GM12891 (cell line): ENCODE results near the gene SLCO3A1.

Experiments
- DNase-seq: peaks from one replicate; pipeline ENCODE4 v3.0.0; 2011; ENCODE audit warnings: low spot score; ENCODE audit not compliant: insufficient read length
- FAIRE-seq: peaks from 2 replicates; lab custom pipeline; 2011; peaks lifted over from hg19 to GRCh38; lab: Jason Lieb, UNC
- PAX5 ChIP-seq: IDR thresholded peaks from 2 replicates; pipeline ENCODE4 v1.6.1; 2011; ENCODE audit warnings: low read length, moderate library complexity, mild to moderate bottlenecking; ENCODE audit not compliant: insufficient read depth, severe bottlenecking
- POLR2A ChIP-seq: IDR thresholded peaks from 2 replicates; pipeline ENCODE4 v1.6.1; 2011; ENCODE audit warnings: low read depth, low read length, control low read depth
- POLR2AphosphoS5 ChIP-seq: IDR thresholded peaks from 2 replicates; pipeline ENCODE4 v1.6.1; 2011; ENCODE audit warnings: low read depth, low read length, control low read depth
- POU2F2 ChIP-seq: IDR thresholded peaks from 2 replicates; pipeline ENCODE4 v1.6.1; 2011; ENCODE audit warnings: low read depth, mild to moderate bottlenecking, control low read depth, low read length, moderate library complexity
- SPI1 ChIP-seq: IDR thresholded peaks from 2 replicates; pipeline ENCODE4 v1.6.1; 2011; ENCODE audit warnings: low read depth, low read length, control low read depth
- TAF1 ChIP-seq: IDR thresholded peaks from 2 replicates; pipeline ENCODE4 v1.6.1; 2011; ENCODE audit warnings: low read depth, low read length, control low read depth

The SLCO3A1 gene

DNA sequence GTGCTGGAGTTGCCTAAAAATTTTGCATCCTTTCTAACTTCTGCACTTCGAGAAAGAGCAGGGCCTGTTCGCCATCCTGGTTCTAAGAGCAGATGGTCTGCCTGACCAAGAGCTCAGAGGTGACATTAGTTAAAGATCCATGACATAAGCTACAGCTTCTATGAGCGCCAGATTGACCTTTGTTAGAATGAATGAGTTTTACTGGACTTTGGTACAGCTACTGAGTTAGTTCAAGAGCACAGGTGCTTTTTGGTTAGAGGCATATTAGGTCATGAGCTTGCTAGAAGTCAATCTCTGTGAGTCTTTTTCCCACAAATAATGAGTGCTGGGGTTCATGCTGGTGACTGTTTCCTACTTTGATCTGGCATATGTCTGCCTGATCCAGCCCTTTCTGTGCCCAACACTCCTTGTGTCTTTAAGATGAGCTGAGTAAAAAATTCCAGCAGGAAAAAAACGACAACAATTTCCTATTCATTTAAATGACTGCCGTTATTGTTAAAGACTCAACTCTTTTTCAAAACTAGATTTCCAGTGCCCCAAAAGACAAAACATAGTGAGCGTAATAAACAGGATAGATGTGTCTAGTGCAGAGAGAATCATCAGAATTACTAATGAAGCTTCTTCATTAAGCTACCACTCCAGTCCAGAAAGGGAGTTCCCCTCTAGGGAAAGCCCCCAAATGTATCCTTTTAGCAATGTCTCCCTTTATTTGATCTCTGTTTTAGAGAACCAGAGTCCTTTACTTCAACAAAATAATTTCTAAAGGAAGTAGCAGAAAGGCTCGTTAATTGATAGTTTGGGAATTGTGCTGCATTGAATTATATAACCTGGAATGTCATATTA lies 152.9 kb downstream of the SLCO3A1 start:
- DNase-seq (no peak), FAIRE-seq (no peak)
- TF ChIP-seq PAX5 (no peak), POU2F2 (no peak), TAF1 (no peak), POLR2A (no peak), SPI1 (no peak), POLR2AphosphoS5 (no peak)

DNA sequence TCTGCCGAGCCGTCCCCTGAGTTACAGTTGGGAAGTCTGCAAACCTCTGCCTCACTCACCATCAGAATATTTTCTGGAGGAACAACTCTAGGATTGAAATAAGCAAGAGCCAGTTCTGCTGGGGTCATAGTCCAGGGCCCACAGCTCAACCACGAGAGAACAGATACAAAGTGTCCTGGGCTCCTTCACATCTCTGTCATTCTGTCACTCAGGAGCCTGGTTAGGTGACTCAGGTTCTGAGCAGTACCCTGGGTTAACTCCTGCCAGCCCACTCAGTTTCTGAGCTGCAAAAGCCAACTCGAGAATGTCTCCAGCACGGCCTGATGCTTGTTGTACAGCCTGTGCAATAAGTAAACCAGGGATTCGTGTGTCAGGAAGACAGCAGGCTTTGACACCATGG lies 155.7 kb downstream of the SLCO3A1 start:
- TF ChIP-seq PAX5 = no peak
- TF ChIP-seq POU2F2 = no peak
- no peak for TF ChIP-seq SPI1
- TF ChIP-seq TAF1 = no peak
- TF ChIP-seq POLR2AphosphoS5 = no peak
- TF ChIP-seq POLR2A = no peak

DNA sequence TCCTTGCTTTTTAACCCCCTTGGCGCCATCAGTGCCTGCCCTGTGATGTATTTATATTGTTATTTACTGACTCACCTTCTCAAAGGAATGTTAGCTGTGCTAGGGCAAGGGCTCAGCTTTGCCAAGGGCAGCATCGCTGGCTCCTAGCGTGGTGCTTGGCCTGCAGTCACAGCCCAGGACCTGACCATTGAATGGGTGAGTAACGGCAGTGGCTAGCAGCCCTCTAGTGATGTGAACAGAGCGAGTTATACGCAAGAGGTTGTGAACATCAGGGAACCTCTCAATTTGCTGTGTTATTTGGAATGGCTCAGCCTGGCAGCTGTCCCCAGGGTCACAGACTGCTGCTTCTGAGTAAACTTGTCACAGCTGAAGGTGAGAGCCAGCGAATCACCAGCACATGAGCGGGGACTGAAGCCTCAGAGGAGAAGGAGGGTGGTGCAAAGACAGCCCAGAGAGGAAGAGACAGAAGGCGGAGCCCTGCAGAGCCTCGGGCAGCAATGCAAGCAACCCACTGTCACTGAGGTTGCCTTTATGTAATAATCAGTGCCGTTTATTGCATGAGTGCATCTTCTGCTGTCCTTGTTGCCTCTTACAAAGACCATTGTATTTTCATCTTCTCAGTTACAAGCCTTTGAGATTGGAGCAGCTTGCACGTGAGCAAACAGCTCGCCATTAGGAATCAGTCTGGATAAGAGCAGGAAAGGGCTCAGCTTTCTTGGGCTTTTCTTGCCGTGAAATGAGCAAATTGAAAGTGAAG lies 158.3 kb downstream of the SLCO3A1 start:
- TF ChIP-seq SPI1 (no peak), POU2F2 (no peak), POLR2AphosphoS5 (no peak), POLR2A (no peak), PAX5 (no peak), TAF1 (no peak)
- no peak for DNase-seq
- no peak for FAIRE-seq

More for the DNA sequence above, 155.7 kb downstream of the SLCO3A1 start:
- DNase-seq (no peak), FAIRE-seq (no peak)

DNA sequence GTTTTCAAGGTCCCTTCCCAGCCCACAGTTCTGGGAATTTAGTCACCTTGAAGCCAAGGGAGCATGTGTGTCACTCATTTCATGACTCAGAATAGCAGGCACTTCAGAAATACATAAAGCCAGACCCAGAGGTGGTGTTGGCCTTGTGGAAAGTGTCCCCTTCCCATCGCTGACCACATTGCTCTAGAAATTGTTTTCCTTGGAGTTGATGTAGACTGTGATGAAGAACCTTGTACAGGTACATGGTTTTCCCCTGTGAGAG lies 158.8 kb downstream of the SLCO3A1 start:
- no peak for TF ChIP-seq SPI1
- TF ChIP-seq POLR2AphosphoS5 = no peak
- TF ChIP-seq POU2F2 = no peak
- TF ChIP-seq TAF1 = no peak
- TF ChIP-seq PAX5 = no peak
- no peak for TF ChIP-seq POLR2A
- no peak for FAIRE-seq
- no peak for DNase-seq

DNA sequence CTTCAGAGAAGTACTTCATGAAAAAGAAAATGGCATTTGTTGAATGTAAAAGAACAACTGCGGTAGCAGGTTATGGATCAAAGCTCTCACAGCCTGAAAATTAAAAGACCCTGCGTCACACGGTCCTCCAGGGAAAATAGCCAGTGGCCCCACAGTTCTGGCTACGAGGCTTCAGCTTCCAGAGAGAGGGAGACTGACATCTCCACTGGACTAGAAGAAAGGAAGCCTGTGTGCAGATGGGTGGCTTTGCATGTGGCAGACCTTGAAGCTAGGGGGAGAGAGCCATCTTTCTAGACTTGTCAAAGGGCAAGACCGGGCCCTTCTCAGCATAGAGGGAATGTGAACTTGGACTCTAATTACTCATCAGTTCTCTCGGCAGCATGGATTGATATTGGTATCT lies 159.4 kb downstream of the SLCO3A1 start:
- DNase-seq (no peak), FAIRE-seq (no peak)
- TF ChIP-seq POLR2A = no peak
- no peak for TF ChIP-seq TAF1
- TF ChIP-seq SPI1 = no peak
- TF ChIP-seq PAX5 = no peak
- TF ChIP-seq POLR2AphosphoS5 = no peak
- TF ChIP-seq POU2F2 = no peak

DNA sequence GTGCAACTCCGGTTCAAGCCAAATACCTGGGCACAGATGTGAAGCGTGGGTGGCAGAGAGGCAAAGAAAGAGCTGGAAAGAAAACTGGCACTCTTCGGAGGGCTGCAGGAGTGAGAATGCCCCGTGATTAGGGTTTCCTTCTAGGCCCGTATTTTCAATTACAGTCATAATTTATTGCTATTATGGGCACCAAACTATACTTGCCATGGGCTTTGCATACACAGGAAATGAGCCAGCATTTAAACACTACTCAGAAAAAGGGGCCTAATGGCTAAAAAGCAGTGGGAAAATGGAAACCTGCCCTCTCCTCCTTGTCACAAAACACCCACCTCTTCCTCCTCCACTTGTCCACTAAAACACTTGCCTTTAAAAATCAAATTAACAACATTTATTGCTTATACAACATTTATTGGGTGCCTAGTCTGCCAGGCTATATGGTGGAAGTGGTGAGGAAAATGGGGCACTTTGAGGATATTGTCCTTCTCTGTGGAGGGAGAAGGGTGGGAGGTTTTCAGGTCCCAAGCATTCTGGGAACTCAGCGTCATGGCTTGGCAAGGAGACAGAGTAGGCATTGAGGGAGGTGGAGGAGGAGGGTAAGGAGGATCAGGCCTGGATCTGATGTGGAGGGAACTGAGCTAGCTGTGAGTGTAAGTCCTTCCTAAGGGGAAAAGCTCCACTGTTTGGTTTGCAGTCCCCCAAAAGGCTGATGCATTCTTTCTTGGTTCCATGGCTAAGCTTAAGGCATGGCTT lies 160.9 kb downstream of the SLCO3A1 start:
- DNase-seq (no peak), FAIRE-seq (no peak)
- no peak for TF ChIP-seq POLR2A
- TF ChIP-seq POLR2AphosphoS5 = no peak
- TF ChIP-seq PAX5 = no peak
- no peak for TF ChIP-seq POU2F2
- TF ChIP-seq SPI1 = no peak
- TF ChIP-seq TAF1 = no peak

DNA sequence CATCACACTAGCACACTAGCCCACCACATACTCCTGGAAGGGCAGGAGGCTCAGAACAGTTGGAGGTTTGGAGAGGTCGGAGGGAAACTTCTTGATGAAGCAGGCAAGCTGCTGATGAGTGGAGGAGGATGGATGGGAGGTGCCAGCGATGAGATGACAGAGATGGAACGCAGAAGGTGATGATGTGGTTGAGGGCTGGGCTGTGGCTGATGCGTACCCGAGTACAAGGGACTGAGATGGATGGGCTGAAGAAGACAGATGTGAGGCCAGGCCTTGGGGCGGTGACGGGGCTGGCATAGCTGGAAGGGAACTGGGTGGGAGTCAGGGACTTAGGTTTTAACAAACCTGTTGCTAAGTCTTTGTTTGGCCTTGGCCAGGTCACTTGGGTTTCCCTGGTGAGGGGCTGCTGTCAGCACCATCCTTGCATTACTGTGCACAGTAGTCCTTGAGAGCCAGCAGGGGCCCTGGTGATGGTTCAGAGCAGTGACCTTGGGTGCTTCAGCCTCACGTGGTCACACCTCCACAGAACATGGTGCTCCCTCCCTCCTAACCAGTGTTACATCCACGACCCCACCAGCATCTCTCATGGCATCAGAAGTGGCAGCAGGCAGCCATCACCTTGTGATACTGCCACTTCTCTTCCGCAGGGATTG lies 164.5 kb downstream of the SLCO3A1 start:
- DNase-seq (no peak), FAIRE-seq (no peak)
- TF ChIP-seq PAX5 = no peak
- no peak for TF ChIP-seq POLR2A
- TF ChIP-seq SPI1 = no peak
- TF ChIP-seq TAF1 = no peak
- no peak for TF ChIP-seq POU2F2
- no peak for TF ChIP-seq POLR2AphosphoS5

DNA sequence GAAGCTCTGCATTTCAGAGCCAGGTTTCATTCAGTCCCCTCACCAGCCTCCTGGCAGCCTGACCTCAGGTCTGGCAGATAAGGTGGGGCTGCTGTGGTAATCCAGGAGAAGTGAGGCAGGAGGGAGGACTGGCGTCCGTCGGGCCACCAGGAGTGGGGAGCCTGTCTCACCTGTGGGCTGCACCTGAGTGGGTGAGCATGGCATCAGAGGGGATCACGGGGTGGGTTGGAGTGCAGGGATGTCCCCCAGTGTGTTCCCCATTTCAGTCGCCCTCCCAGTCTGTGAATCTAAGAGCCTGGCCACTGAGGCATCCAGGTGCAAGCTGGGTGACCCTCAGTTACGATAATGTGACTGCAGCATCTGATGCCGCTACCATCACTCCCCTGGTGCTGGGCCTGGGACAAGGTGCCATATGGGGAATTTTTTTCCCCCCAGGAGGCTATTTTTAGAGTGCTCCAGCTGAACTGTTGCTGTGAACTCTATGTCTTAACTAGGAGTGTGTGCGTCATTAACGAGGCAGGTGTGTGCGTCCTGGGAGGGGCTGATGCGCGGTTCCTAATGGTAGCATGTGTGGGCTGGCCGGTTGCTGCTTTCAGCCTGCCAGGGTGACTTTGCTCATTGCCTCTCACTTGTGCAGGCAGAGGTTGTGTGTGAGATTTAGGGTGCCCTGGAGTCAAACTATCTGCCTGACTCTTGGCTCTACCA lies 165.2 kb downstream of the SLCO3A1 start:
- DNase-seq = no peak
- no peak for FAIRE-seq
- TF ChIP-seq TAF1 (no peak), POLR2A (no peak), POLR2AphosphoS5 (no peak), POU2F2 (no peak), PAX5 (no peak), SPI1 (no peak)

DNA sequence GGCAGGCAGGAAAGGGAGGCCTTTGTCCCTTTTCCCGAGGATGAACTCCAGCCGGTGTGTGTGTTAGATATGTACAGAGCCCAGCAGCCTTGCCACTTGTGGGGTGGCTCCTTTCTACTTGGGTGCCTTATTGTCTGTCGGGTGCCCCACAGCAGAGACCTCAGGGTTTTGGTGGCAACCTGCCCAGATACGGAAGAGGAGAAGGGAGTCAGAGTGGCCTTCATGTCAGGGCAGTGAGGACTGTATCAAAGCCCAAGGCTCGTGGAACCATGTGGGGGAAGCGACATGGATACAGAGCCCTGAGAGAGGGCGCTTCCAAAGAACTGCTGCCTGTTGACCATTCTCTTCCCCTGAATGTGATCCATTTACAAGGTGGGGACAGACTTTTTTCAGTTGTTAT lies 166.2 kb downstream of the SLCO3A1 start:
- FAIRE-seq (no peak), DNase-seq (no peak)
- TF ChIP-seq TAF1 (no peak), SPI1 (no peak), POLR2AphosphoS5 (no peak), POU2F2 (no peak), PAX5 (no peak), POLR2A (no peak)
